Natural killer cell treated with Interleukin-12 subunit alpha and Interleukin-12 subunit beta and Interleukin-15 and Interleukin-18, amount 100 ng/mL, for 72 hours (primary cell): Measurements from ENCODE around the gene CELF2. TPM values are rescaled to one million over a fixed set of nuclear protein-coding genes. Genes with fewer than 3 reads are reported as not detected.

Experiments used
- ATAC-seq, 2 donors: fragments of 150-1000 bp; cut with Tn5 transposase in 1 of 2; sonication (Bioruptor Pico), chemical (Tn5 transposase) in 1 of 2; 2 replicates each; pipeline ENCODE4 v1.10.0; 2021
- DNase-seq: peaks from one replicate; pipeline ENCODE4 v3.0.0; 2022; ENCODE audit warnings: low spot score
- H3K27ac Mint-ChIP-seq, 2 donors: 1 replicate in 1 of 2; 2 replicates in 1 of 2; pipeline ENCODE4 v1.8.0; 2022; ENCODE audit warnings: mixed read lengths in 2 of 2, mild to moderate bottlenecking in 1 of 2, moderate library complexity in 1 of 2
- H3K27me3 Mint-ChIP-seq, 2 donors: 1 replicate in 1 of 2; 2 replicates in 1 of 2; pipeline ENCODE4 v1.8.0; 2022; ENCODE audit warnings: mixed read lengths in 2 of 2
- H3K36me3 Mint-ChIP-seq: one replicate; pipeline ENCODE4 v1.8.0; 2022; ENCODE audit warnings: mixed read lengths
- H3K4me1 Mint-ChIP-seq, 2 donors: 1 replicate in 1 of 2; 2 replicates in 1 of 2; pipeline ENCODE4 v1.8.0; 2022; ENCODE audit warnings: low read depth in 2 of 2, mixed read lengths in 2 of 2, mild to moderate bottlenecking in 1 of 2
- H3K4me3 Mint-ChIP-seq: one replicate; pipeline ENCODE4 v1.8.0; 2022; ENCODE audit warnings: mixed read lengths
- H3K9me3 Mint-ChIP-seq: 2 replicates; pipeline ENCODE4 v1.8.0; 2022; ENCODE audit warnings: mixed read lengths
- total RNA-seq, 2 donors: library from RNA; stranded (reverse); gene quantifications; one replicate each; pipeline ENCODE4 v1.2.3, GENCODE V29; 2022

The CELF2 gene
- total RNA-seq, 2 donors from 2014 or later: 185 to 208 TPM

DNA sequence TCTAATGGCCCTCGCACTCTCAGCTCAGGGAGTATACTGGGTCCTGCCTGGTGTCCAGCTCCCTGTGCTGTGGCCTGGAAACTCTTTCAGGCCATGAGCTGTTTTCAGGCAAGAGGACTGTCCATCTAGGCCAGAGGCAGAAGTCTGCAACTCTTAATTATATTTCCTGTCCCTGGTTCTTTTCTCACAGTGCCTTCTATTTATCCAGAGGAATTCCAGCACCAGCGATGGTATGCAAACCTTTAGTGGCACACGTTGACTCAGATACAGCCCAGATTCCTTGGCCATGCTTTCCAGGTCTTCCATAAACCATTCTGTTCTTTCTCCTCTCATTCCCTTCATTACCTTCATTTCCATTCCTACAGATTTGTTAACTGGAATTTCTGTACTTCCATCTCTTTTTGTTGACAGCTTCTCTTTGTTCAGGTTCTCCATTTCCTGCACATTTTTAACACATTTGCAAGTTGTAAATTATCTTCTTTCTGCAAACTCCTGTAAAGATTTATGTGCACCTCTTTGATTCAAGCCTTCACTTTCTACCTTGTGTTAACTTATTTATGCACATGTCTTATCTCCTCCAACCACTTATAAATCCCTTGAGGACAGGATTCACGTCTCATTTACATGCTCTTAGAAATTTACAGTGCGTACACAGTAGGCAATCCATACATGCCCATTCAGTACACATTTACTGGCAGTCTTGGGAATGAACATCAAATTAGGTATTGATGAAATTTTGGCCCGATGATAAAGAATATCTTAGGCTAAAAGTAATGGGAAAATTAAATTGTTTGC, 172.1 kb downstream of the CELF2 start:
- Mint-ChIP-seq H3K27me3 (no peaks in the 10 kb centered on the region), H3K4me3 (no peak overlapping the region), H3K27ac (no peak overlapping the region), H3K4me1 (peaks cover 92 to 96% of the 10 kb centered on the region in 2 donors), H3K36me3 (peaks cover 63% of the 10 kb centered on the region), H3K9me3 (peaks cover 5% of the 10 kb centered on the region)
- no peak for ATAC-seq
- DNase-seq: no peak

DNA sequence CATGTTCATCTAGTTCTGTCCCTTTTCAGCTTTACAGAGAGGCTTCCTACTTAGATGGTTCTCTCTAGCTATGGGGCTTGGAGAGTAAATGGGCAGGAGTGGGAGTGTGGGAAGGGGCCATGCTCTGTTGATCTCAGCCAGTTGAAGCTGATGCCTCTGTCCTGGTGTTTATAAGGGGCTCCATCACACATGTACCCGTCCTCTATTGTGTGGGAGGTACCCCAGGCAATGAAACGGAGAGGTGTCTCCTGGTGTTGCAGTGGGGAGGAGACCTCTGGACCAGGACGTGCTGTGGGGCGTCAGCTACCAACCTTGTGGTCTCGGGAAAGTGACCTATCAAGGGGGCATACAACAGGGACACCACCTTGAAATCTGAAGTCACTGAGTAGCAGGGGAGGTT, 173.5 kb downstream of the CELF2 start:
- ATAC-seq (peak in 1 of 2 donors; percentile 4), DNase-seq (no peak)
- Mint-ChIP-seq H3K27me3 (no peaks in the 10 kb centered on the region), H3K27ac (no peak overlapping the region), H3K4me1 (peaks cover 92 to 98% of the 10 kb centered on the region in 2 donors), H3K36me3 (peaks cover 59% of the 10 kb centered on the region), H3K4me3 (no peak overlapping the region), H3K9me3 (peaks cover 5% of the 10 kb centered on the region)

DNA sequence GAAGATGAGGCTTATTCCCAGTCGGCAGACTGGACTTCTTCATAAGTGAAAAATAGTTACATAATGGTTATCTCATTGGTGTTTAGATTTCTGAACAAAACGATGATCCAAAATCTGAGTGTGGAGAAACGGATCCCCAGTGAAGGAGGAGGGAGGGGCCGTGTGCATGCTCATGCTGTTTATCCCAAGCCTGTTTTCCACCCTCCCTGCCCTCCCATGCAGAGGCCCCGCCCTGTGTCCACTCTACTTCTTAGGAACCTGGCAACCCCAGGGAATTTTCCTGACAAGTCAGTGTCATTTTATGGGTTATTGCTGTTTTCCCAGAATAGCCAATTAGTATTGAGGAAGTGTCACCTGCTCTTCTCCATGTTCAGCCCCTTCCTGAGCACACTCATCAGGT, 174.0 kb downstream of the CELF2 start:
- Mint-ChIP-seq H3K4me1 (peaks cover 90 to 98% of the 10 kb centered on the region in 2 donors), H3K27me3 (no peaks in the 10 kb centered on the region), H3K9me3 (peaks cover 5% of the 10 kb centered on the region), H3K4me3 (peak overlapping the region; percentile 80), H3K36me3 (peaks cover 56% of the 10 kb centered on the region), H3K27ac (no peak overlapping the region)
- no peak for ATAC-seq
- no peak for DNase-seq

DNA sequence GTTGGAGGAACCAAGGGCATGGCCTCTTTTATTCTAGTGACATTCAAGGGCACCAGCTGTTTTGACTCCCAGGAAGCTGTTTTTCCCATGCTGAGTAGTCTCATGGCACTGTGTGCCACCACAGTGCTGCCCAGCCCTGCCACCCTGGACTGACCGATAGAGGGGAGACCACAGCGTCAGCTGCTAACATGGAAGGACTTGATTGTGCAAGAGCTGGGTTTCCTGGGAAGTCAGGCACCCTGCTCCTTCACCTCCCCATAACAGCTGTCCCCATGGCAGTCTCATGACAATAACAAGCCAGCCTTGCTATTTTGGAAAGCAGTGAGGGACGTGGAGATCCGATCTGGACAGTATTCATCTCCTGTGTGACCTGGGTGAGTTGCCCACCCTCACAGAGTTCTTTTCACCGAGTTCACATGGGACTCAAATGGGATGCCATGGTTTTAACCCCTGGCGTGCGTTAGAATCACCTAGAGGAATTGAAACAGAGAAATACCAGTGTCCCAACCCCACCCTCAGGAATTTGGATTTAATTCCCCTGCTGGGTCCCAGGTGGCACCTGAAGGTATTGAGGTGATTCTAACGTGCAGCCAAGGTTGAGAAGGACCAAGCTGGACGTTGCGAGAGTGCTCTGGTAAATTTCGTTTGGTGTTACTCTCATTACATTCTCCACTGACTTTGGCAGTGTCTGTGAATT, 174.8 kb downstream of the CELF2 start:
- Mint-ChIP-seq H3K27ac (no peak overlapping the region), H3K27me3 (no peaks in the 10 kb centered on the region), H3K36me3 (peaks cover 59% of the 10 kb centered on the region), H3K9me3 (peaks cover 4% of the 10 kb centered on the region), H3K4me1 (peaks cover 90 to 98% of the 10 kb centered on the region in 2 donors), H3K4me3 (peak overlapping the region; percentile 80)
- no peak for DNase-seq
- peak in 1 of 2 donors; percentile 4 for ATAC-seq

DNA sequence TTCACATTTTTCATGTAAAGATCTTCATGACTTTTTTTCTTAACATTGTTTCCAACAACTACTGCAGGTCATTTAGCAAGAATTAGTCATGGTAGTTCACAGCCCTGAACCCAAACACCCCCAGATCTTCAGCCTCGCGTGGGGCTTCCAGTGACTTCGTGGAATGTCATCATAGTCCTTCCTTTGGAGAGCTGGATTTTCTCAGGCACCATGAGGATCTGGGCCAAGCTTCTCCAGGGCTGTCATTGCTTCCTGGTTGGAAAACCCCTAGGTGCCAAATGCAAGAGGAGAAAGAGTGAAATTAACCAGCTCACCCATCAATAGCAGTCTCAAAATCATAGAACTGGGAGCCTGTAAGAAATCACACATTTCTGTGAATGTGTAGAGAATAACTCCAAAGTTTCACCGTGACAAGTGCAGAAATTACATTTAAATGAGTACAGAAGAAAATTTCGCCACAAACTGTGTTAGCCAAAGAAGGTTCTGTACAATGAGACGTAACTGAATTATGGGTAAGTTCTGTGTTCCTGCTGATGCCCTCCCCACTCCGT, 175.4 kb downstream of the CELF2 start:
- peak overlapping the region; percentile 80 for H3K4me3 Mint-ChIP-seq
- H3K9me3 Mint-ChIP-seq: no peaks in the 10 kb centered on the region
- H3K27me3 Mint-ChIP-seq: no peaks in the 10 kb centered on the region
- peaks cover 56% of the 10 kb centered on the region for H3K36me3 Mint-ChIP-seq
- peak; percentile 36 to 62 for ATAC-seq
- peaks cover 89 to 98% of the 10 kb centered on the region in 2 donors for H3K4me1 Mint-ChIP-seq
- no peak overlapping the region for H3K27ac Mint-ChIP-seq
- no peak for DNase-seq

DNA sequence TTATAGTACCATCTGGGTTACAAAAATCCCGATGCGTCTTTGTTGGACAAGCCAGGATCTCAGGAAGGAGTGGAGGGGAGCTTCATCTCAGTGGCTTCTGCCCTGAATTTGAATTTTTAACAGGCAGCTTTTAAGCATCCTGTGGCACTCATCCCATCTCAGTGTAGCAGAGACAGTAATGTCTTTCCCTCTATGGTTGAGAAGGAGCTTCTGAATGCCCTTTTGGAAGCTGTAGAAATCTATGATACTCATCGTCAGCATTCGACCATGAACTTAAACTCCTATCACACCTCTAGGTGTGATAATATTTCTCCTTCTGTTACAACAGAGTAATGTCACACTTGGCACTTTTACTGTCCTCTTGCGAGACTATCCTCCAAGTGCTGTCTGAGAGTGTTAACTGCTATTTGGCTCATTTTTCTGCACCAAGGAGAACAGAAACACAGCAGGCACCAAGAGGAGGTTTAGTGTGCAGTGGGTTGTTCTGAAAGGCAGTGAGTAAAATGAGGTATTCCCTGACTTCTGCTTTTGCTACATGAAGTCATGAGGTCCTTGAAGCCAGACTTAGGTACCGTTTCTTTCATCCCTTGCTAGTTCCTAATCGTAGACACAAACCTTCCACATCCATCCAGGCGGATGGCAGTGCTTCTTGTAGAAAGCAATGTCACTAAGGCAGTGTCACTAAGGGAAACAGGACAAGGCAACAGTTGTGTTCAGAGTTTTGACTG, 177.4 kb downstream of the CELF2 start:
- Mint-ChIP-seq H3K36me3 (peaks cover 51% of the 10 kb centered on the region), H3K4me3 (peak overlapping the region; percentile 74), H3K27me3 (no peaks in the 10 kb centered on the region), H3K9me3 (no peaks in the 10 kb centered on the region), H3K4me1 (peaks cover 88 to 98% of the 10 kb centered on the region in 2 donors), H3K27ac (no peak overlapping the region)
- ATAC-seq (peak; percentile 80 to 82), DNase-seq (no peak)

DNA sequence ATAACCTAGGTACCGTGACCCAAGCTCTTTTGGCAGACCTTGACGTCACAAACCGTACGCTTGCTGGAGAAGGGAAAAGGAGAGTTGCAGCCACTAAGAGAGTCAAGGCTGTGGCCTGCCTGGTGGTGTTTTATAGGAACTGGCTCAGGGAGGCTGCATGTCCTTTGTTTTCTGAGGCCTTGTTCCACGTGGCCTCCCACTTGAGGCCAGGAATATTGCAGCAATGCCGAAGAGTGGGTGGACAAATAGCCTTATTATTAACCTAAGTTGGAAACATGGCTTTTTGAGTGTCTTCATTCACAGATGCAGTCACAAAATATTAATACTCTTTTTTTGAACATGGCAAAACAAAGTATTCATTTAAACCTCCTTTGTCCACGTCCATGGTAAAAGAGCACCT, 178.0 kb downstream of the CELF2 start:
- Mint-ChIP-seq H3K9me3 (no peaks in the 10 kb centered on the region), H3K4me3 (peak overlapping the region; percentile 74), H3K36me3 (peaks cover 54% of the 10 kb centered on the region), H3K27me3 (no peaks in the 10 kb centered on the region), H3K4me1 (peaks cover 89 to 98% of the 10 kb centered on the region in 2 donors), H3K27ac (no peak overlapping the region)
- ATAC-seq: no peak
- DNase-seq: no peak

DNA sequence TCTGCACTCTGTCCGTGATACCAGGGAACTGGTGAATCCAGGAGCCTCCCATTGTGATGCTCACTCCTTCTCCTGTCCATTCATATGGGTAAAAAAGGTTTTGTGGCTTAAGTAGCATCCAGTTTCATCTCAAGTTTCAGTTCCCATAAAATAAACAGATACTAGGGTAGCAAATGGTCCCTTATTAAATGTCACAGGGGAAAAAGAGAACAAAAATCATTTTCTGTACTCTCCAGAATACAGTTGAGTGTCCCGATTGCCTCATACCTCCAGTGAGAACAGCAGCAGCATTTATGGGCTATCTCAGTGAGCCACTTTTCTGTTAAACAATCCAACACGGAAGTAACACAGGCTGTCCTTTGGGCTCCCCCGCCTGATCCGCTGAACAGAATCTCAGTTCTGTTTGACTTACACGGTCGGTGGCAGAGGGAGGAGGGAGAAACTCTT, 179.6 kb downstream of the CELF2 start:
- H3K27ac Mint-ChIP-seq: no peak overlapping the region
- DNase-seq (no peak), ATAC-seq (peak; percentile 43 to 62)
- H3K4me1 Mint-ChIP-seq: peaks cover 89 to 98% of the 10 kb centered on the region in 2 donors
- H3K27me3 Mint-ChIP-seq: no peaks in the 10 kb centered on the region
- H3K36me3 Mint-ChIP-seq: peaks cover 70% of the 10 kb centered on the region
- H3K9me3 Mint-ChIP-seq: no peaks in the 10 kb centered on the region
- peak overlapping the region; percentile 74 for H3K4me3 Mint-ChIP-seq

DNA sequence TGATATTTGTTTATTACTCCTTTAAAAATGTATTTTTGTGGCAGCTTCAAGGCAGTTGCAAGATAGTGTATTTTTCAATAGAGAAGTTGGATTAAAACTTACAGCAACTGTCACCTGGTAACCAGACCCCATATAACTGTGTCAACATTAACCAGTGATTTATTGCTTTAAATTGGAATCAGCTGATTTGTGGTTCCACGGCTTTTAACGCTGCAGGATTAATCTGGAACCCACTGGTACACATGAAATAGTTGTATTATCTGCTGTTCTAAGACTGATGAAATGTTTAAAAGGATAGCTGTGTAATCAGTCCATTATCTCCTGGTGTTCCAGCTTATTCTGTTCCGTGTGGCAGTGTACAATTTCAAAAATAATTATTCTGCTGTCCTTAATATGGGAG, 180.2 kb downstream of the CELF2 start:
- ATAC-seq (no peak), DNase-seq (no peak)
- no peaks in the 10 kb centered on the region for H3K9me3 Mint-ChIP-seq
- H3K4me1 Mint-ChIP-seq: peaks cover 89 to 98% of the 10 kb centered on the region in 2 donors
- peaks cover 71% of the 10 kb centered on the region for H3K36me3 Mint-ChIP-seq
- H3K27me3 Mint-ChIP-seq: no peaks in the 10 kb centered on the region
- H3K4me3 Mint-ChIP-seq: peak overlapping the region; percentile 74
- no peak overlapping the region for H3K27ac Mint-ChIP-seq

DNA sequence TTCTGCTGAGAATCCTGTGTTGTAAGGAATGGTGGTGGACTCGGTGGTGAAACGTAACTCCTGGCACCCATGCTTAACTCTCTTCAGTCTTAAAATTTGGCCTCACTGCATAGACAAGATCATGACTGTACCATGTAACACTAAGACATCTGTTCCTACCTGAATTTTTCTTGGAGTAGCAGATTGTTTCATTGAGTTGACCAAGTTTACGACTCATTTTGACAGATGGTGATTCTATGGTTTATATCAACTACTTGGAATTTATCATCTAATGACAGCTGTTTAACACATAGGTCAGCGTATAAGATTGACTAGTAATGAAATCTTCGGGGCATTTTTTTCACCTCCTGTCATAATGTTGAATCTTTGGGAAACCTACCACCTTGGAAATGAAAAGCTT, 184.2 kb downstream of the CELF2 start:
- Mint-ChIP-seq H3K36me3 (peaks cover 80% of the 10 kb centered on the region), H3K4me1 (peaks cover 92 to 100% of the 10 kb centered on the region in 2 donors), H3K9me3 (no peaks in the 10 kb centered on the region), H3K27me3 (no peaks in the 10 kb centered on the region), H3K4me3 (peak overlapping the region; percentile 74), H3K27ac (no peak overlapping the region)
- DNase-seq (no peak), ATAC-seq (no peak)

DNA sequence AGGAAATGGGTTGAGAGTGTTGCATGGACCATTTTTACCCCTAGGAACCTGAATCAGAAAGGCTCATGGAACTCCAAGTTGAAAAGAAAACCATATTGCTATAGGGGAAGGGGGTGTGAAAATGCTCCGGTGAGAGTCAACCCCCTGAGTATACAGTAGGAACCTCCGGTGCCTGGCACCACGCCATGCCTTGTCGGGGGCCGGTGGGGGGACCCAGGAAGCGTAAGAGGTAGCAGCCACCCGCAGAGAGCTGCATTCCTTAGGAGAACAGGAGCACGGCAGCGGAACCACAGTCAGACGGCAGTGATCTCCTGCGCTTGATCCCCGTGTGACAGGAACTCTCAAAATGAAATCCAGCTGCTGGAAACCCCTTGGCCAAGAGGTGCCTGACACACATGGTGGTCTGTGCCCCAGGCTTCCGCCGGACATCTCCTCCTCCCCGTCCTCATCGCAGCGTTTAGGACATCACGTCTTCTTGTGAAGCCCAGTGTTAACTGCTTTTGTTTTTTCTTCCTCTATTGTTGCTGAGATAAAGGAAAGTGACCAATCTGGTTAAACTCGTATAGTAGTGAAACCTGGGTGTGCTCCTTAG, 186.8 kb downstream of the CELF2 start:
- peaks cover 74% of the 10 kb centered on the region for H3K36me3 Mint-ChIP-seq
- H3K27ac Mint-ChIP-seq: no peak overlapping the region
- H3K27me3 Mint-ChIP-seq: no peaks in the 10 kb centered on the region
- DNase-seq: no peak
- peaks cover 94 to 100% of the 10 kb centered on the region in 2 donors for H3K4me1 Mint-ChIP-seq
- H3K9me3 Mint-ChIP-seq: no peaks in the 10 kb centered on the region
- ATAC-seq: peak; percentile 60 to 67
- peak overlapping the region; percentile 94 for H3K4me3 Mint-ChIP-seq

DNA sequence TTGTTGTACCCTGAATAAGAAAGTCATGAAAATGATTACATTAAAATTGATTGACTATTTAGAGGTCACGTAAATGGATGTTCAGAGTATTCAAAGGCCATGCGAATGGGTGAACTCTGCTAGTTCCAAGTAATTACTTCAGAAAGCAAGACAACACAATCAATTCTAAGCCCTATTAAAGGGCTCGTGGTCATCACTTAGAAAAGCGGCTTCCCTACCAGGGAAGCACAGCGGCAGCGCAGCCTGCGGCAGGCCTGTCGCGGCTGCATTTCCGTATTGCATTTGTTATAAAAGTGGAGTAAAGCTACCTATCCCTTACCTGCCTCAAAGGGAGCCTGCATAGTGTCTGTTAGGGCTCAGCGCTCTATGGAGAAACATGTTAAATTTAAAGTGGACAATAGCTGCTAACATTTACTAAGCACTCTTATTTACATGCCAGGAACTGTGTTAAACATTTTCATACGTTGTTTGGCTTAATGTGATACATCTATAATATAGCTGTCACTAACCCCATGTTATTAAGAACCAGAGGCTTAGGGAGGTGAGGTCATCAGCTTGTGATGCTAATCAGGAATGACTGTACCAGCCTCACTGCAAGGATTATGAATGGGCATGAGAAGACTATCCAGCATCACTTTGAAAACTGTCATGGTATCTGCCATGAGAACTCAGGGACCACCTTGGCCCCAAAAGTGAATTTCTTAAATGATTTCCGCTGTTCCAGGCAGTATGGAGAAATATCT, 187.5 kb downstream of the CELF2 start:
- Mint-ChIP-seq H3K4me1 (peaks cover 93 to 100% of the 10 kb centered on the region in 2 donors), H3K4me3 (peak overlapping the region; percentile 94), H3K9me3 (no peaks in the 10 kb centered on the region), H3K36me3 (peaks cover 69% of the 10 kb centered on the region), H3K27ac (no peak overlapping the region), H3K27me3 (no peaks in the 10 kb centered on the region)
- DNase-seq (no peak), ATAC-seq (peak in 1 of 2 donors; percentile 75)
